H1 (cell line): ENCODE results near the gene TRIB2. TPM values are rescaled to one million over a fixed set of nuclear protein-coding genes. Genes with fewer than 3 reads are reported as not detected.
A peak's percentile ranks its signal among the peaks of the same experiment; 100 is the strongest.

Experiments
- CTCF ChIA-PET: fragments of 300-600 bp; sonication (Branson Sonifier 250); formaldehyde crosslinking; loops from one replicate; lab custom pipeline; 2021; ENCODE audit not compliant: partially characterized antibody; lab: Charles Lee
- POLR2A ChIA-PET: fragments of 300-600 bp; sonication (Branson Sonifier 250); formaldehyde crosslinking; loops from one replicate; lab custom pipeline; 2021; ENCODE audit warnings: inconsistent platforms; ENCODE audit not compliant: partially characterized antibody; lab: Charles Lee
- DNase-seq, 2 experiments: peaks; one replicate each; pipeline versions ENCODE4 v3.0.0 to v3.0.0-alpha.2; 2010 to 2022; ENCODE audit warnings: low spot score in 2 of 2, low read depth in 1 of 2, mixed read lengths in 1 of 2
- FAIRE-seq: peaks from 2 replicates; lab custom pipeline; 2011; peaks lifted over from hg19 to GRCh38; lab: Jason Lieb, UNC
- H2AFZ ChIP-seq: 2 replicates; pipeline ENCODE4 v1.8.1; 2012; ENCODE audit warnings: low read length, inconsistent platforms
- H2AK5ac ChIP-seq: 2 replicates; pipeline ENCODE4 v1.6.1; 2013; ENCODE audit warnings: low read depth, low read length
- H2BK120ac ChIP-seq: replicated peaks from 2 replicates; pipeline ENCODE3; 2013; ENCODE audit warnings: low read depth, low read length, inconsistent platforms
- H2BK12ac ChIP-seq: 2 replicates; pipeline ENCODE4 v1.6.1; 2013; ENCODE audit warnings: low read depth, low read length
- H2BK15ac ChIP-seq: 2 replicates; pipeline ENCODE4 v1.6.1; 2013; ENCODE audit warnings: low read length
- H2BK20ac ChIP-seq: 2 replicates; pipeline ENCODE4 v1.6.1; 2013; ENCODE audit warnings: low read length
- H2BK5ac ChIP-seq: 2 replicates; pipeline ENCODE4 v1.6.1; 2013; ENCODE audit warnings: low read depth, low read length
- H3K14ac ChIP-seq: 2 replicates; pipeline ENCODE4 v1.6.1; 2013; ENCODE audit warnings: inconsistent platforms; ENCODE audit not compliant: insufficient read length
- H3K18ac ChIP-seq: 2 replicates; pipeline ENCODE4 v1.6.1; 2013; ENCODE audit warnings: low read length; ENCODE audit errors: extremely low read depth
- H3K23ac ChIP-seq: 2 replicates; pipeline ENCODE4 v1.6.1; 2013; ENCODE audit warnings: inconsistent platforms; ENCODE audit not compliant: insufficient read length
- H3K23me2 ChIP-seq: 2 replicates; pipeline ENCODE4 v1.6.1; 2013; ENCODE audit warnings: low read depth, low read length
- H3K27ac ChIP-seq: 2 replicates; pipeline ENCODE4 v1.6.1; 2011; ENCODE audit warnings: low read depth, low read length, inconsistent platforms
- H3K27me3 ChIP-seq, 4 experiments: replicated peaks in 1 of 4; 1 replicate in 1 of 4; 2 replicates in 3 of 4; pipeline versions ENCODE4 v1.6.1 to v1.8.1; 2011 to 2013; ENCODE audit warnings: low read length in 3 of 4, mild to moderate bottlenecking in 3 of 4, inconsistent platforms in 2 of 4, mixed read lengths in 2 of 4, moderate library complexity in 1 of 4; ENCODE audit not compliant: control insufficient read depth in 3 of 4, insufficient read depth in 3 of 4; ENCODE audit errors: extremely low read depth in 1 of 4
- H3K36me3 ChIP-seq, 4 experiments: 2 replicates each; pipeline versions ENCODE4 v1.6.1 to v1.8.1; 2011 to 2013; ENCODE audit warnings: mild to moderate bottlenecking in 4 of 4, low read length in 3 of 4, moderate library complexity in 2 of 4, control low read depth in 1 of 4, inconsistent platforms in 1 of 4; ENCODE audit not compliant: insufficient read depth in 4 of 4, control insufficient read depth in 2 of 4
- H3K4ac ChIP-seq: replicated peaks from 2 replicates; pipeline ENCODE3; 2013; ENCODE audit warnings: low read length, low read depth, mixed read lengths, inconsistent platforms; ENCODE audit not compliant: insufficient read length
- H3K4me1 ChIP-seq, 4 experiments: replicated peaks in 1 of 4; 1 replicate in 1 of 4; 2 replicates in 3 of 4; pipeline versions ENCODE4 v1.6.1 to v1.8.1; 2011 to 2013; ENCODE audit warnings: low read length in 3 of 4, inconsistent platforms in 2 of 4, mixed read lengths in 1 of 4; ENCODE audit not compliant: insufficient read depth in 4 of 4, control insufficient read depth in 3 of 4
- H3K4me2 ChIP-seq, 2 experiments: 2 replicates each; pipeline versions ENCODE4 v1.6.1 to v1.8.1; 2011 to 2013; ENCODE audit warnings: low read depth in 2 of 2, low read length in 2 of 2, control low read depth in 1 of 2, inconsistent platforms in 1 of 2, mild to moderate bottlenecking in 1 of 2; ENCODE audit not compliant: insufficient read depth in 1 of 2
- H3K4me3 ChIP-seq, 4 experiments: fragments of 200-600, 300-600 bp in 1 of 4; sonication (generic), shearing (Covaris generic), sonication (Bioruptor Twin) in 1 of 4; 2 replicates each; pipeline versions ENCODE4 v1.5.1 to v1.8.1; 2011 to 2016; ENCODE audit warnings: low read length in 4 of 4, low read depth in 3 of 4, control low read depth in 2 of 4, inconsistent platforms in 2 of 4, mild to moderate bottlenecking in 2 of 4, mixed read lengths in 1 of 4, moderate library complexity in 1 of 4; ENCODE audit not compliant: insufficient read depth in 2 of 4; ENCODE audit errors: extremely low read depth in 1 of 4
- H3K56ac ChIP-seq: replicated peaks from 2 replicates; pipeline ENCODE3; 2013; ENCODE audit warnings: low read depth, mild to moderate bottlenecking, mixed read lengths, low read length, inconsistent platforms; ENCODE audit not compliant: insufficient read length
- H3K79me1 ChIP-seq: 2 replicates; pipeline ENCODE4 v1.6.1; 2013; ENCODE audit warnings: low read depth, low read length, control low read depth
- H3K79me2 ChIP-seq, 2 experiments: 2 replicates each; pipeline versions ENCODE4 v1.6.1 to v1.8.1; 2012 to 2013; ENCODE audit warnings: low read length in 2 of 2, mild to moderate bottlenecking in 2 of 2, inconsistent platforms in 1 of 2; ENCODE audit not compliant: insufficient read depth in 2 of 2, control insufficient read depth in 1 of 2
- H3K9ac ChIP-seq, 4 experiments: replicated peaks in 1 of 4; 1 replicate in 1 of 4; 2 replicates in 3 of 4; pipeline versions ENCODE4 v1.6.1 to v1.8.1; 2011 to 2013; ENCODE audit warnings: low read depth in 3 of 4, low read length in 3 of 4, control low read depth in 2 of 4, mild to moderate bottlenecking in 2 of 4, moderate library complexity in 2 of 4, inconsistent platforms in 1 of 4; ENCODE audit errors: extremely low read depth in 1 of 4
- H3K9me3 ChIP-seq, 2 experiments: 2 replicates each; pipeline versions ENCODE4 v1.6.1 to v1.8.1; 2012 to 2013; ENCODE audit warnings: mild to moderate bottlenecking in 2 of 2, moderate library complexity in 2 of 2, control low read depth in 1 of 2, inconsistent platforms in 1 of 2, low read depth in 1 of 2, low read length in 1 of 2, mixed read lengths in 1 of 2; ENCODE audit not compliant: insufficient read depth in 2 of 2
- H4K20me1 ChIP-seq, 2 experiments: replicated peaks in 1 of 2; 2 replicates each; pipeline versions ENCODE3 to v1.8.1; 2011 to 2013; ENCODE audit warnings: inconsistent platforms in 2 of 2, low read length in 2 of 2, mild to moderate bottlenecking in 1 of 2; ENCODE audit not compliant: insufficient read depth in 2 of 2, control insufficient read depth in 1 of 2
- H4K5ac ChIP-seq: 2 replicates; pipeline ENCODE4 v1.6.1; 2013; ENCODE audit warnings: low read length, low read depth, mixed read lengths, inconsistent platforms; ENCODE audit not compliant: insufficient read length
- H4K8ac ChIP-seq: 2 replicates; pipeline ENCODE4 v1.8.0; 2013; ENCODE audit warnings: mild to moderate bottlenecking, moderate library complexity, low read length, inconsistent platforms; ENCODE audit not compliant: insufficient read depth; ENCODE audit errors: extremely low read depth
- H4K91ac ChIP-seq: replicated peaks from 2 replicates; pipeline ENCODE3; 2013; ENCODE audit warnings: low read length, mixed read lengths, inconsistent platforms; ENCODE audit not compliant: insufficient read length
- BACH1 ChIP-seq: IDR thresholded peaks from 2 replicates; pipeline ENCODE4 v1.6.1; 2012; ENCODE audit warnings: low read length, improper control_type of control experiment
- CHD1 ChIP-seq: IDR thresholded peaks from 2 replicates; pipeline ENCODE4 v1.6.1; 2012; ENCODE audit warnings: low read depth, low read length, improper control_type of control experiment
- CTBP2 ChIP-seq: IDR thresholded peaks from 2 replicates; pipeline ENCODE4 v1.7.0; 2011; ENCODE audit warnings: borderline replicate concordance, mild to moderate bottlenecking, moderate library complexity, mixed read lengths, low read length; ENCODE audit not compliant: insufficient read depth, insufficient read length
- JUN ChIP-seq: IDR thresholded peaks from 2 replicates; pipeline ENCODE4 v1.6.1; 2011; ENCODE audit warnings: low read depth, mild to moderate bottlenecking, improper control_type of control experiment, low read length
- NANOG ChIP-seq: IDR thresholded peaks from 2 replicates; pipeline ENCODE4 v1.6.1; 2011; ENCODE audit warnings: low read length, low read depth, mild to moderate bottlenecking, inconsistent platforms; ENCODE audit not compliant: insufficient read depth, poor library complexity, severe bottlenecking
- POLR2A ChIP-seq, 2 experiments: IDR thresholded peaks; 1 replicate in 1 of 2; 2 replicates in 1 of 2; pipeline ENCODE4 v1.6.1; 2011; ENCODE audit warnings: low read depth in 2 of 2, low read length in 2 of 2, mild to moderate bottlenecking in 2 of 2; ENCODE audit errors: control extremely low read depth in 1 of 2
- SIRT6 ChIP-seq: IDR thresholded peaks from one replicate; pipeline ENCODE4 v1.7.1; 2012; ENCODE audit warnings: low read length, inconsistent platforms
- SIX5 ChIP-seq: IDR thresholded peaks from 2 replicates; pipeline ENCODE4 v1.6.1; 2011; ENCODE audit warnings: mild to moderate bottlenecking, low read depth, low read length
- SP1 ChIP-seq: IDR thresholded peaks from 2 replicates; pipeline ENCODE4 v1.6.1; 2011; ENCODE audit warnings: low read depth, low read length
- TEAD4 ChIP-seq: IDR thresholded peaks from 2 replicates; pipeline ENCODE4 v1.6.1; 2012; ENCODE audit warnings: low read depth, low read length, inconsistent platforms, mixed read lengths
- YY1 ChIP-seq: IDR thresholded peaks from 2 replicates; pipeline ENCODE4 v1.6.1; 2011; ENCODE audit warnings: low read depth, mild to moderate bottlenecking, low read length
- WGBS, 2 experiments: shearing (Covaris generic) in 1 of 2; methylation state at CpG; one replicate each; pipeline versions ENCODE4 v1.1.6 to v1.1.7; 2013 to 2015; ENCODE audit warnings: low lambda C conversion rate in 2 of 2, mixed read lengths in 2 of 2, inconsistent platforms in 1 of 2, low coverage in 1 of 2, missing lambda C conversion rate in 1 of 2; ENCODE audit not compliant: insufficient replicate concordance in 2 of 2, insufficient coverage in 1 of 2, insufficient read length in 1 of 2; ENCODE audit errors: extremely low coverage in 1 of 2, missing lambda C conversion rate in 1 of 2; 5-methylcytosine and 5-hydroxymethylcytosine counted together
- polyA plus RNA-seq, 7 experiments: library from polyadenylated mRNA; depleted of rRNA in 3 of 7; stranded (reverse) in 5 of 7; unstranded in 2 of 7; fragments of >200 nt in 5 of 7; fragments of 200-250 nt in 2 of 7; gene quantifications; 1 replicate in 5 of 7; 2 replicates in 1 of 7; 4 replicates in 1 of 7; pipeline versions ENCODE4 v1.2.1 to v1.2.3, GENCODE V29; 2011 to 2013; ENCODE audit warnings: missing spikeins in 2 of 7, mixed read lengths in 2 of 7
- total RNA-seq: library from RNA; stranded (reverse); fragmentation: NEBNext Ultra II Directional; extraction: Animal tissue kit (Norgen Biotek cat#: 25700); gene quantifications from 2 replicates; pipeline ENCODE4 v1.2.1, GENCODE V29; 2021

The TRIB2 gene
- total and polyA plus RNA-seq, 2 of the 8 experiments (the other 6 are each of a cell fraction or from before 2014, with no cell fraction given) = 40.8 to 57.0 TPM

DNA sequence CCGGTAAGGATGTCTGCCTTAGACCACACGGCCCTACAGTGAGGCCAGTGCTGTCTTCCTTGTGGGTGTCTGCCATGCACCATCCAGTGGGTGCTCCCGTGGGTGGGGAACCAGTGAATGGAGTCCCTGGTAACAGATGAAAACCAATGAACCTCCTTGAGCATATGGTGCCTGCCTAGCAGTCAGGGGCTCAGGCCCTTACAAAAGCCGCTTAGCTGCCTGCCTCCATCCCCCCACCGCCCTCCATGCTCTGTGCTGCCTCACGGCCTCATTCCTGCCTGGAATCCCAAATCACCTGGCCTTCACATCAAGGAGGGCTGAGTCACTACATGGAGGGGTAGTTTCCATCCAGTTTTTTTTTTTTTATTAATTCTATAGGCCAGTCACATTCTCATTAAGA is 30.8 kb upstream of the TRIB2 start:
- CTCF ChIA-PET = no interaction called here

More for the DNA sequence above, 30.8 kb upstream of the TRIB2 start:
- Histone ChIP-seq H3K79me2 (no peaks in the 10 kb centered on the region), H4K5ac (no peak overlapping the region), H2AFZ (0 out of 2 replicates have a peak overlapping the region, but pooled peaks have one; percentile 37), H4K91ac (peak overlapping the region; percentile 75), H4K20me1 (no peaks in the 10 kb centered on the region), H3K9me3 (peaks cover 0 to 5% of the 10 kb centered on the region in 2 experiments; a peak in 3 of 4 replicates), H3K4me3 (no peak overlapping the region), H3K23ac (no peak overlapping the region), H3K4ac (no peak overlapping the region), H3K4me2 (no peak overlapping the region), H2BK5ac (no peak overlapping the region), H2BK120ac (no peak overlapping the region), H3K18ac (no peak overlapping the region), H3K27ac (no peak overlapping the region), H2BK15ac (peak overlapping the region; percentile 76; the same call in 1 of the 2 replicates), H2AK5ac (no peak overlapping the region), H4K8ac (no peak overlapping the region), H3K56ac (no peak overlapping the region), H3K23me2 (no peaks in the 10 kb centered on the region), H3K4me1 (peaks cover 6 to 19% (median 11%) of the 10 kb centered on the region in 4 experiments; a peak in 5 of 7 replicates), H3K14ac (no peak overlapping the region), H2BK20ac (peak overlapping the region; percentile 29; the same call in 1 of the 2 replicates), H3K9ac (no peak overlapping the region), H3K36me3 (no peaks in the 10 kb centered on the region), H3K27me3 (no peaks in the 10 kb centered on the region), H2BK12ac (peak overlapping the region; percentile 5; the same call in 1 of the 2 replicates), H3K79me1 (no peaks in the 10 kb centered on the region)
- POLR2A ChIA-PET = no interaction called here
- no peak for TF ChIP-seq SIRT6
- no peak for TF ChIP-seq NANOG
- no peak for TF ChIP-seq JUN
- TF ChIP-seq CHD1 = no peak
- no peak for TF ChIP-seq BACH1
- TF ChIP-seq CTBP2 = no peak
- no peak for TF ChIP-seq SP1
- no peak for TF ChIP-seq POLR2A (IDR thresholded peaks at IDR 0.05; ENCODE audit: control extremely low read depth in 1 of 2, low read depth in 2 of 2, low read length in 2 of 2)
- no peak for TF ChIP-seq SIX5
- TF ChIP-seq TEAD4 = no peak
- no peak for TF ChIP-seq YY1
- DNase-seq = no peak
- no peak for FAIRE-seq
- 87% methylated on average over 6 of the region's 6 CpGs; no CpG with 5 or more reads in 1 of the 2 experiments for WGBS, 2 experiments
